H1 (cell line): ENCODE data around the gene DYSF. TPM values are rescaled to one million over a fixed set of nuclear protein-coding genes. Genes with fewer than 3 reads are reported as not detected.

Source experiments
- CTCF ChIA-PET: fragments of 300-600 bp; sonication (Branson Sonifier 250); formaldehyde crosslinking; loops from one replicate; lab custom pipeline; 2021; ENCODE audit not compliant: partially characterized antibody; lab: Charles Lee
- POLR2A ChIA-PET: fragments of 300-600 bp; sonication (Branson Sonifier 250); formaldehyde crosslinking; loops from one replicate; lab custom pipeline; 2021; ENCODE audit warnings: inconsistent platforms; ENCODE audit not compliant: partially characterized antibody; lab: Charles Lee
- DNase-seq, 2 experiments: peaks; one replicate each; pipeline versions ENCODE4 v3.0.0 to v3.0.0-alpha.2; 2010 to 2022; ENCODE audit warnings: low spot score in 2 of 2, low read depth in 1 of 2, mixed read lengths in 1 of 2
- FAIRE-seq: peaks from 2 replicates; lab custom pipeline; 2011; peaks lifted over from hg19 to GRCh38; lab: Jason Lieb, UNC
- H2AFZ ChIP-seq: 2 replicates; pipeline ENCODE4 v1.8.1; 2012; ENCODE audit warnings: low read length, inconsistent platforms
- H2AK5ac ChIP-seq: 2 replicates; pipeline ENCODE4 v1.6.1; 2013; ENCODE audit warnings: low read depth, low read length
- H2BK120ac ChIP-seq: replicated peaks from 2 replicates; pipeline ENCODE3; 2013; ENCODE audit warnings: low read depth, low read length, inconsistent platforms
- H2BK12ac ChIP-seq: 2 replicates; pipeline ENCODE4 v1.6.1; 2013; ENCODE audit warnings: low read depth, low read length
- H2BK15ac ChIP-seq: 2 replicates; pipeline ENCODE4 v1.6.1; 2013; ENCODE audit warnings: low read length
- H2BK20ac ChIP-seq: 2 replicates; pipeline ENCODE4 v1.6.1; 2013; ENCODE audit warnings: low read length
- H2BK5ac ChIP-seq: 2 replicates; pipeline ENCODE4 v1.6.1; 2013; ENCODE audit warnings: low read depth, low read length
- H3K14ac ChIP-seq: 2 replicates; pipeline ENCODE4 v1.6.1; 2013; ENCODE audit warnings: inconsistent platforms; ENCODE audit not compliant: insufficient read length
- H3K18ac ChIP-seq: 2 replicates; pipeline ENCODE4 v1.6.1; 2013; ENCODE audit warnings: low read length; ENCODE audit errors: extremely low read depth
- H3K23ac ChIP-seq: 2 replicates; pipeline ENCODE4 v1.6.1; 2013; ENCODE audit warnings: inconsistent platforms; ENCODE audit not compliant: insufficient read length
- H3K23me2 ChIP-seq: 2 replicates; pipeline ENCODE4 v1.6.1; 2013; ENCODE audit warnings: low read depth, low read length
- H3K27ac ChIP-seq: 2 replicates; pipeline ENCODE4 v1.6.1; 2011; ENCODE audit warnings: low read depth, low read length, inconsistent platforms
- H3K27me3 ChIP-seq, 4 experiments: replicated peaks in 1 of 4; 1 replicate in 1 of 4; 2 replicates in 3 of 4; pipeline versions ENCODE4 v1.6.1 to v1.8.1; 2011 to 2013; ENCODE audit warnings: low read length in 3 of 4, mild to moderate bottlenecking in 3 of 4, inconsistent platforms in 2 of 4, mixed read lengths in 2 of 4, moderate library complexity in 1 of 4; ENCODE audit not compliant: control insufficient read depth in 3 of 4, insufficient read depth in 3 of 4; ENCODE audit errors: extremely low read depth in 1 of 4
- H3K36me3 ChIP-seq, 4 experiments: 2 replicates each; pipeline versions ENCODE4 v1.6.1 to v1.8.1; 2011 to 2013; ENCODE audit warnings: mild to moderate bottlenecking in 4 of 4, low read length in 3 of 4, moderate library complexity in 2 of 4, control low read depth in 1 of 4, inconsistent platforms in 1 of 4; ENCODE audit not compliant: insufficient read depth in 4 of 4, control insufficient read depth in 2 of 4
- H3K4ac ChIP-seq: replicated peaks from 2 replicates; pipeline ENCODE3; 2013; ENCODE audit warnings: low read length, low read depth, mixed read lengths, inconsistent platforms; ENCODE audit not compliant: insufficient read length
- H3K4me1 ChIP-seq, 4 experiments: replicated peaks in 1 of 4; 1 replicate in 1 of 4; 2 replicates in 3 of 4; pipeline versions ENCODE4 v1.6.1 to v1.8.1; 2011 to 2013; ENCODE audit warnings: low read length in 3 of 4, inconsistent platforms in 2 of 4, mixed read lengths in 1 of 4; ENCODE audit not compliant: insufficient read depth in 4 of 4, control insufficient read depth in 3 of 4
- H3K4me2 ChIP-seq, 2 experiments: 2 replicates each; pipeline versions ENCODE4 v1.6.1 to v1.8.1; 2011 to 2013; ENCODE audit warnings: low read depth in 2 of 2, low read length in 2 of 2, control low read depth in 1 of 2, inconsistent platforms in 1 of 2, mild to moderate bottlenecking in 1 of 2; ENCODE audit not compliant: insufficient read depth in 1 of 2
- H3K4me3 ChIP-seq, 4 experiments: fragments of 200-600, 300-600 bp in 1 of 4; sonication (generic), shearing (Covaris generic), sonication (Bioruptor Twin) in 1 of 4; 2 replicates each; pipeline versions ENCODE4 v1.5.1 to v1.8.1; 2011 to 2016; ENCODE audit warnings: low read length in 4 of 4, low read depth in 3 of 4, control low read depth in 2 of 4, inconsistent platforms in 2 of 4, mild to moderate bottlenecking in 2 of 4, mixed read lengths in 1 of 4, moderate library complexity in 1 of 4; ENCODE audit not compliant: insufficient read depth in 2 of 4; ENCODE audit errors: extremely low read depth in 1 of 4
- H3K56ac ChIP-seq: replicated peaks from 2 replicates; pipeline ENCODE3; 2013; ENCODE audit warnings: low read depth, mild to moderate bottlenecking, mixed read lengths, low read length, inconsistent platforms; ENCODE audit not compliant: insufficient read length
- H3K79me1 ChIP-seq: 2 replicates; pipeline ENCODE4 v1.6.1; 2013; ENCODE audit warnings: low read depth, low read length, control low read depth
- H3K79me2 ChIP-seq, 2 experiments: 2 replicates each; pipeline versions ENCODE4 v1.6.1 to v1.8.1; 2012 to 2013; ENCODE audit warnings: low read length in 2 of 2, mild to moderate bottlenecking in 2 of 2, inconsistent platforms in 1 of 2; ENCODE audit not compliant: insufficient read depth in 2 of 2, control insufficient read depth in 1 of 2
- H3K9ac ChIP-seq, 4 experiments: replicated peaks in 1 of 4; 1 replicate in 1 of 4; 2 replicates in 3 of 4; pipeline versions ENCODE4 v1.6.1 to v1.8.1; 2011 to 2013; ENCODE audit warnings: low read depth in 3 of 4, low read length in 3 of 4, control low read depth in 2 of 4, mild to moderate bottlenecking in 2 of 4, moderate library complexity in 2 of 4, inconsistent platforms in 1 of 4; ENCODE audit errors: extremely low read depth in 1 of 4
- H3K9me3 ChIP-seq, 2 experiments: 2 replicates each; pipeline versions ENCODE4 v1.6.1 to v1.8.1; 2012 to 2013; ENCODE audit warnings: mild to moderate bottlenecking in 2 of 2, moderate library complexity in 2 of 2, control low read depth in 1 of 2, inconsistent platforms in 1 of 2, low read depth in 1 of 2, low read length in 1 of 2, mixed read lengths in 1 of 2; ENCODE audit not compliant: insufficient read depth in 2 of 2
- H4K20me1 ChIP-seq, 2 experiments: replicated peaks in 1 of 2; 2 replicates each; pipeline versions ENCODE3 to v1.8.1; 2011 to 2013; ENCODE audit warnings: inconsistent platforms in 2 of 2, low read length in 2 of 2, mild to moderate bottlenecking in 1 of 2; ENCODE audit not compliant: insufficient read depth in 2 of 2, control insufficient read depth in 1 of 2
- H4K5ac ChIP-seq: 2 replicates; pipeline ENCODE4 v1.6.1; 2013; ENCODE audit warnings: low read length, low read depth, mixed read lengths, inconsistent platforms; ENCODE audit not compliant: insufficient read length
- H4K8ac ChIP-seq: 2 replicates; pipeline ENCODE4 v1.8.0; 2013; ENCODE audit warnings: mild to moderate bottlenecking, moderate library complexity, low read length, inconsistent platforms; ENCODE audit not compliant: insufficient read depth; ENCODE audit errors: extremely low read depth
- H4K91ac ChIP-seq: replicated peaks from 2 replicates; pipeline ENCODE3; 2013; ENCODE audit warnings: low read length, mixed read lengths, inconsistent platforms; ENCODE audit not compliant: insufficient read length
- BCL11A ChIP-seq, 2 experiments: IDR thresholded peaks; one replicate each; pipeline ENCODE4 v1.6.1; 2011; ENCODE audit warnings: low read depth in 2 of 2, low read length in 2 of 2, mild to moderate bottlenecking in 2 of 2
- CHD2 ChIP-seq: IDR thresholded peaks from 2 replicates; pipeline ENCODE4 v1.6.1; 2012; ENCODE audit warnings: low read length, improper control_type of control experiment
- PHF8 ChIP-seq: fragments of 200-600 bp; sonication (generic); conservative IDR thresholded peaks from 2 replicates; pipeline ENCODE4 v1.7.1; 2012; ENCODE audit warnings: low read depth, mild to moderate bottlenecking, inconsistent platforms, low read length, moderate library complexity
- POLR2A ChIP-seq, 2 experiments: IDR thresholded peaks; 1 replicate in 1 of 2; 2 replicates in 1 of 2; pipeline ENCODE4 v1.6.1; 2011; ENCODE audit warnings: low read depth in 2 of 2, low read length in 2 of 2, mild to moderate bottlenecking in 2 of 2; ENCODE audit errors: control extremely low read depth in 1 of 2
- RXRA ChIP-seq: IDR thresholded peaks from 2 replicates; pipeline ENCODE4 v1.6.1; 2011; ENCODE audit warnings: low read depth, mild to moderate bottlenecking, low read length, moderate library complexity; ENCODE audit not compliant: insufficient read depth
- SIN3A ChIP-seq, 2 experiments: IDR thresholded peaks in 1 of 2; conservative IDR thresholded peaks in 1 of 2; 2 replicates each; pipeline ENCODE4 v1.6.1; 2011 to 2012; ENCODE audit warnings: low read length in 2 of 2, improper control_type of control experiment in 1 of 2, low read depth in 1 of 2, mild to moderate bottlenecking in 1 of 2
- TAF1 ChIP-seq: IDR thresholded peaks from 2 replicates; pipeline ENCODE4 v1.6.1; 2011; ENCODE audit warnings: mild to moderate bottlenecking, low read depth, low read length
- WGBS, 2 experiments: shearing (Covaris generic) in 1 of 2; methylation state at CpG; one replicate each; pipeline versions ENCODE4 v1.1.6 to v1.1.7; 2013 to 2015; ENCODE audit warnings: low lambda C conversion rate in 2 of 2, mixed read lengths in 2 of 2, inconsistent platforms in 1 of 2, low coverage in 1 of 2, missing lambda C conversion rate in 1 of 2; ENCODE audit not compliant: insufficient replicate concordance in 2 of 2, insufficient coverage in 1 of 2, insufficient read length in 1 of 2; ENCODE audit errors: extremely low coverage in 1 of 2, missing lambda C conversion rate in 1 of 2; 5-methylcytosine and 5-hydroxymethylcytosine counted together
- polyA plus RNA-seq, 7 experiments: library from polyadenylated mRNA; depleted of rRNA in 3 of 7; stranded (reverse) in 5 of 7; unstranded in 2 of 7; fragments of >200 nt in 5 of 7; fragments of 200-250 nt in 2 of 7; gene quantifications; 1 replicate in 5 of 7; 2 replicates in 1 of 7; 4 replicates in 1 of 7; pipeline versions ENCODE4 v1.2.1 to v1.2.3, GENCODE V29; 2011 to 2013; ENCODE audit warnings: missing spikeins in 2 of 7, mixed read lengths in 2 of 7
- total RNA-seq: library from RNA; stranded (reverse); fragmentation: NEBNext Ultra II Directional; extraction: Animal tissue kit (Norgen Biotek cat#: 25700); gene quantifications from 2 replicates; pipeline ENCODE4 v1.2.1, GENCODE V29; 2021
- TF ChIP-seq, protein P1 (sequence below), 3 experiments: IDR thresholded peaks; 1 replicate in 2 of 3; 2 replicates in 1 of 3; pipeline versions ENCODE4 v1.5.1 to v1.6.1; 2011; ENCODE audit warnings: low read length in 3 of 3, mild to moderate bottlenecking in 3 of 3, inconsistent platforms in 2 of 3, low read depth in 1 of 3, moderate library complexity in 1 of 3; ENCODE audit not compliant: insufficient read depth in 1 of 3; ENCODE audit errors: control extremely low read depth in 1 of 3
- TF ChIP-seq, protein P2 (sequence below): IDR thresholded peaks from 2 replicates; pipeline ENCODE4 v1.6.1; 2011; ENCODE audit warnings: low read length, improper control_type of control experiment
- TF ChIP-seq, protein P3 (sequence below): IDR thresholded peaks from 2 replicates; pipeline ENCODE4 v1.6.1; 2011; ENCODE audit warnings: low read depth, mild to moderate bottlenecking, low read length; ENCODE audit not compliant: insufficient read depth

The DYSF gene
- total and polyA plus RNA-seq, 2 of the 8 experiments (the other 6 are each of a cell fraction or from before 2014, with no cell fraction given) = 5.8 to 7.1 TPM

DNA sequence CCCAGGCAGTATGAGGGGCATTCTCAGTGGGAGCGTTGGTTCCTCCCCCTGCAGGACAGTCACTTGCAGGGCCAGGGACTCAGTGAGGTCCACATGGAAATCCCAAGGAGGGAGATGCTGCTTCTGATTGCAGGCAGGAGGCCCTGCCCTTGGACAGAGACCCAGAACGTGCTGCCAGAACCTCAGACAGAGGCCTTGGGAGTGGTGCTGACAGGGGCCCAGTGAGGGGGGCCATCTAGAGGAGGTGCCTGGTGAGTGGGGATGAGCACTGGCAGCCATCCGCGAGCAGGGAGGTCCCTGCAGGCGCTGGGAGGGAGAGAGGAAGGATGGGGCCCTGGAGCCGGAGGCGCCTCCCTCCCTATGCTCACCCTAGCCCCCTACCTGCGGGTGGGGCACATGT, 133.1 kb downstream of the DYSF start:
- CTCF ChIA-PET = no interaction called here
- POLR2A ChIA-PET = interaction anchor here (0.9 kb wide), 1 partner anchor 11 kb away, joined by 3 read pairs; no protein-coding TSS in a partner anchor
- 76% methylated on average over 8 of the region's 8 CpGs; no CpG with 5 or more reads in 1 of the 2 experiments for WGBS, 2 experiments
- TF ChIP-seq RXRA (no peak), SIN3A (conservative IDR thresholded peaks at IDR 0.05 in 1 of 2, IDR thresholded peaks at IDR 0.05 in 1 of 2; ENCODE audit: low read depth in 1 of 2, low read length in 2 of 2) (no peak), BCL11A (IDR thresholded peaks at IDR 0.05; ENCODE audit: low read depth in 2 of 2, low read length in 2 of 2) (no peak), TAF1 (no peak), POLR2A (IDR thresholded peaks at IDR 0.05; ENCODE audit: control extremely low read depth in 1 of 2, low read depth in 2 of 2, low read length in 2 of 2) (no peak), CHD2 (no peak), PHF8 (no peak)
- TF ChIP-seq, protein P1, sequence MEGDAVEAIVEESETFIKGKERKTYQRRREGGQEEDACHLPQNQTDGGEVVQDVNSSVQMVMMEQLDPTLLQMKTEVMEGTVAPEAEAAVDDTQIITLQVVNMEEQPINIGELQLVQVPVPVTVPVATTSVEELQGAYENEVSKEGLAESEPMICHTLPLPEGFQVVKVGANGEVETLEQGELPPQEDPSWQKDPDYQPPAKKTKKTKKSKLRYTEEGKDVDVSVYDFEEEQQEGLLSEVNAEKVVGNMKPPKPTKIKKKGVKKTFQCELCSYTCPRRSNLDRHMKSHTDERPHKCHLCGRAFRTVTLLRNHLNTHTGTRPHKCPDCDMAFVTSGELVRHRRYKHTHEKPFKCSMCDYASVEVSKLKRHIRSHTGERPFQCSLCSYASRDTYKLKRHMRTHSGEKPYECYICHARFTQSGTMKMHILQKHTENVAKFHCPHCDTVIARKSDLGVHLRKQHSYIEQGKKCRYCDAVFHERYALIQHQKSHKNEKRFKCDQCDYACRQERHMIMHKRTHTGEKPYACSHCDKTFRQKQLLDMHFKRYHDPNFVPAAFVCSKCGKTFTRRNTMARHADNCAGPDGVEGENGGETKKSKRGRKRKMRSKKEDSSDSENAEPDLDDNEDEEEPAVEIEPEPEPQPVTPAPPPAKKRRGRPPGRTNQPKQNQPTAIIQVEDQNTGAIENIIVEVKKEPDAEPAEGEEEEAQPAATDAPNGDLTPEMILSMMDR (IDR thresholded peaks at IDR 0.05; ENCODE audit: control extremely low read depth in 1 of 3, insufficient read depth in 1 of 3, low read depth in 1 of 3, low read length in 3 of 3) = no peak
- TF ChIP-seq, protein P2, sequence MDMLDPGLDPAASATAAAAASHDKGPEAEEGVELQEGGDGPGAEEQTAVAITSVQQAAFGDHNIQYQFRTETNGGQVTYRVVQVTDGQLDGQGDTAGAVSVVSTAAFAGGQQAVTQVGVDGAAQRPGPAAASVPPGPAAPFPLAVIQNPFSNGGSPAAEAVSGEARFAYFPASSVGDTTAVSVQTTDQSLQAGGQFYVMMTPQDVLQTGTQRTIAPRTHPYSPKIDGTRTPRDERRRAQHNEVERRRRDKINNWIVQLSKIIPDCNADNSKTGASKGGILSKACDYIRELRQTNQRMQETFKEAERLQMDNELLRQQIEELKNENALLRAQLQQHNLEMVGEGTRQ = no peak
- TF ChIP-seq, protein P3, sequence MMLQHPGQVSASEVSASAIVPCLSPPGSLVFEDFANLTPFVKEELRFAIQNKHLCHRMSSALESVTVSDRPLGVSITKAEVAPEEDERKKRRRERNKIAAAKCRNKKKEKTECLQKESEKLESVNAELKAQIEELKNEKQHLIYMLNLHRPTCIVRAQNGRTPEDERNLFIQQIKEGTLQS = no peak

More for the DNA sequence above, 133.1 kb downstream of the DYSF start:
- no peak overlapping the region for H3K27ac ChIP-seq
- H3K9ac ChIP-seq = no peak overlapping the region; a peak in 1 of 7 replicates
- H3K56ac ChIP-seq = no peak overlapping the region
- DNase-seq = no peak
- H3K18ac ChIP-seq = no peak overlapping the region
- no peak overlapping the region for H3K23ac ChIP-seq
- H4K20me1 ChIP-seq = no peaks in the 10 kb centered on the region
- H2BK20ac ChIP-seq = 0 out of 2 replicates have a peak overlapping the region, but pooled peaks have one; percentile 48
- H3K4me3 ChIP-seq = no peak overlapping the region
- H3K4me2 ChIP-seq = no peak overlapping the region
- H4K91ac ChIP-seq = no peak overlapping the region
- H3K9me3 ChIP-seq = no peaks in the 10 kb centered on the region
- peaks cover 0 to 7% (median 2%) of the 10 kb centered on the region in 4 experiments; a peak in 3 of 7 replicates for H3K4me1 ChIP-seq
- H3K36me3 ChIP-seq = no peaks in the 10 kb centered on the region
- no peak overlapping the region for H2BK5ac ChIP-seq
- no peaks in the 10 kb centered on the region for H3K79me1 ChIP-seq
- no peak for FAIRE-seq
- H3K79me2 ChIP-seq = no peaks in the 10 kb centered on the region
- no peaks in the 10 kb centered on the region for H3K27me3 ChIP-seq
- no peaks in the 10 kb centered on the region for H3K23me2 ChIP-seq
- peak overlapping the region; percentile 29; the same call in 1 of the 2 replicates for H4K8ac ChIP-seq
- H2AK5ac ChIP-seq = no peak overlapping the region
- H2AFZ ChIP-seq = no peak overlapping the region
- no peak overlapping the region for H3K4ac ChIP-seq
- no peak overlapping the region for H4K5ac ChIP-seq
- no peak overlapping the region for H2BK15ac ChIP-seq
- no peak overlapping the region for H2BK12ac ChIP-seq
- H3K14ac ChIP-seq = no peak overlapping the region
- H2BK120ac ChIP-seq = no peak overlapping the region
